RWPE2 (cell line): ENCODE results near the gene MAPKBP1.

Source experiments
- ATAC-seq: fragments of 200-7000 bp; cut with Tn5 transposase; 3 replicates; pipeline ENCODE4 v1.9.1; 2021; ENCODE audit warnings: low read depth
- DNase-seq: peaks from one replicate; pipeline ENCODE4 v3.0.0-alpha.2; 2020; ENCODE audit warnings: low spot score
- H3K27ac ChIP-seq: fragments of 450-650 bp; 2 replicates; pipeline ENCODE4 v1.5.1; 2017; ENCODE audit warnings: mild to moderate bottlenecking; ENCODE audit not compliant: poor library complexity, severe bottlenecking
- H3K27me3 ChIP-seq: fragments of 250-450 bp; sonication (Bioruptor Pico); 2 replicates; pipeline ENCODE4 v1.5.1; 2021; ENCODE audit warnings: mild to moderate bottlenecking, moderate library complexity; ENCODE audit not compliant: insufficient read depth, poor library complexity, severe bottlenecking
- H3K36me3 ChIP-seq: fragments of 250-450 bp; sonication (Bioruptor Pico); 2 replicates; pipeline ENCODE4 v1.5.1; 2020; ENCODE audit warnings: low read depth, mild to moderate bottlenecking, moderate library complexity
- H3K4me1 ChIP-seq: fragments of 250-450 bp; sonication (Bioruptor Pico); 2 replicates; pipeline ENCODE4 v1.5.1; 2021; ENCODE audit warnings: mild to moderate bottlenecking, moderate library complexity; ENCODE audit not compliant: insufficient read depth, poor library complexity, severe bottlenecking
- H3K4me3 ChIP-seq: fragments of 250-450 bp; sonication (Bioruptor Pico); 2 replicates; pipeline ENCODE4 v1.5.1; 2021; ENCODE audit warnings: mild to moderate bottlenecking, moderate library complexity; ENCODE audit not compliant: severe bottlenecking
- H3K9me3 ChIP-seq: fragments of 250-450 bp; sonication (Bioruptor Pico); 2 replicates; pipeline ENCODE4 v1.5.1; 2021; ENCODE audit warnings: mild to moderate bottlenecking, moderate library complexity; ENCODE audit not compliant: severe bottlenecking
- CTCF ChIP-seq: fragments of 450-650 bp; IDR thresholded peaks from one replicate; pipeline ENCODE4 v1.5.1; 2017; ENCODE audit warnings: mild to moderate bottlenecking, moderate library complexity; ENCODE audit not compliant: poor library complexity, severe bottlenecking

The MAPKBP1 gene

GRCh38 chr15:41799488-41799805, 25.2 kb downstream of the MAPKBP1 start:
- Histone ChIP-seq H3K27me3 (no peaks in the 10 kb centered on the region), H3K36me3 (peaks cover 43% of the 10 kb centered on the region), H3K4me3 (no peak overlapping the region), H3K9me3 (no peaks in the 10 kb centered on the region), H3K27ac (peak overlapping the region; percentile 90), H3K4me1 (peaks cover 71% of the 10 kb centered on the region)
- no peak for TF ChIP-seq CTCF
- no peak for ATAC-seq
- DNase-seq, result no peak

- no peak for TF ChIP-seq CTCF
- DNase-seq (no peak), ATAC-seq (no peak)
- peaks cover 74% of the 10 kb centered on the region for H3K4me1 ChIP-seq
- no peak overlapping the region for H3K4me3 ChIP-seq
- no peaks in the 10 kb centered on the region for H3K9me3 ChIP-seq
- H3K27ac ChIP-seq, result peak overlapping the region; percentile 90
- H3K27me3 ChIP-seq, result no peaks in the 10 kb centered on the region
- H3K36me3 ChIP-seq, result peaks cover 55% of the 10 kb centered on the region
Measured at GRCh38 chr15:41801185-41801584, 26.9 kb downstream of the MAPKBP1 start.

- peak overlapping the region; percentile 90 for H3K27ac ChIP-seq
- H3K36me3 ChIP-seq, result peaks cover 53% of the 10 kb centered on the region
- no peak for DNase-seq
- ATAC-seq, result peak; percentile 49
- no peak for TF ChIP-seq CTCF
- H3K4me3 ChIP-seq, result no peak overlapping the region
- H3K9me3 ChIP-seq, result no peaks in the 10 kb centered on the region
- H3K4me1 ChIP-seq, result peaks cover 73% of the 10 kb centered on the region
- H3K27me3 ChIP-seq, result no peaks in the 10 kb centered on the region
Measured at GRCh38 chr15:41801850-41802455, 27.7 kb downstream of the MAPKBP1 start.

- no peaks in the 10 kb centered on the region for H3K27me3 ChIP-seq
- peaks cover 62% of the 10 kb centered on the region for H3K4me1 ChIP-seq
- TF ChIP-seq CTCF, result no peak
- ATAC-seq (peak; percentile 70), DNase-seq (peak; percentile 98)
- no peak overlapping the region for H3K4me3 ChIP-seq
- H3K36me3 ChIP-seq, result peaks cover 54% of the 10 kb centered on the region
- no peaks in the 10 kb centered on the region for H3K9me3 ChIP-seq
- peak overlapping the region; percentile 90 for H3K27ac ChIP-seq
Measured at GRCh38 chr15:41804361-41804760, 30.1 kb downstream of the MAPKBP1 start.

- Histone ChIP-seq H3K27me3 (no peaks in the 10 kb centered on the region), H3K4me1 (peaks cover 62% of the 10 kb centered on the region), H3K27ac (peak overlapping the region; percentile 90), H3K36me3 (peaks cover 49% of the 10 kb centered on the region), H3K4me3 (no peak overlapping the region), H3K9me3 (no peaks in the 10 kb centered on the region)
- TF ChIP-seq CTCF, result no peak
- ATAC-seq (no peak), DNase-seq (no peak)
Measured at GRCh38 chr15:41804916-41805666, 30.8 kb downstream of the MAPKBP1 start.
